GM12874 (cell line): ENCODE measurements around the gene DCXR.
A peak's percentile ranks its signal among the peaks of the same experiment; 100 is the strongest.

Experiments used
- TF ChIP-seq, protein P1 (sequence below): IDR thresholded peaks from 2 replicates; pipeline ENCODE4 v1.5.1; 2011; ENCODE audit warnings: low read depth, mild to moderate bottlenecking, control low read depth, low read length, moderate library complexity; ENCODE audit not compliant: insufficient read depth

The DCXR gene

GRCh38 chr17:82020572-82021106 lies 16.9 kb downstream of the DCXR start:
- TF ChIP-seq, protein P1, sequence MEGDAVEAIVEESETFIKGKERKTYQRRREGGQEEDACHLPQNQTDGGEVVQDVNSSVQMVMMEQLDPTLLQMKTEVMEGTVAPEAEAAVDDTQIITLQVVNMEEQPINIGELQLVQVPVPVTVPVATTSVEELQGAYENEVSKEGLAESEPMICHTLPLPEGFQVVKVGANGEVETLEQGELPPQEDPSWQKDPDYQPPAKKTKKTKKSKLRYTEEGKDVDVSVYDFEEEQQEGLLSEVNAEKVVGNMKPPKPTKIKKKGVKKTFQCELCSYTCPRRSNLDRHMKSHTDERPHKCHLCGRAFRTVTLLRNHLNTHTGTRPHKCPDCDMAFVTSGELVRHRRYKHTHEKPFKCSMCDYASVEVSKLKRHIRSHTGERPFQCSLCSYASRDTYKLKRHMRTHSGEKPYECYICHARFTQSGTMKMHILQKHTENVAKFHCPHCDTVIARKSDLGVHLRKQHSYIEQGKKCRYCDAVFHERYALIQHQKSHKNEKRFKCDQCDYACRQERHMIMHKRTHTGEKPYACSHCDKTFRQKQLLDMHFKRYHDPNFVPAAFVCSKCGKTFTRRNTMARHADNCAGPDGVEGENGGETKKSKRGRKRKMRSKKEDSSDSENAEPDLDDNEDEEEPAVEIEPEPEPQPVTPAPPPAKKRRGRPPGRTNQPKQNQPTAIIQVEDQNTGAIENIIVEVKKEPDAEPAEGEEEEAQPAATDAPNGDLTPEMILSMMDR = no peak

DNA sequence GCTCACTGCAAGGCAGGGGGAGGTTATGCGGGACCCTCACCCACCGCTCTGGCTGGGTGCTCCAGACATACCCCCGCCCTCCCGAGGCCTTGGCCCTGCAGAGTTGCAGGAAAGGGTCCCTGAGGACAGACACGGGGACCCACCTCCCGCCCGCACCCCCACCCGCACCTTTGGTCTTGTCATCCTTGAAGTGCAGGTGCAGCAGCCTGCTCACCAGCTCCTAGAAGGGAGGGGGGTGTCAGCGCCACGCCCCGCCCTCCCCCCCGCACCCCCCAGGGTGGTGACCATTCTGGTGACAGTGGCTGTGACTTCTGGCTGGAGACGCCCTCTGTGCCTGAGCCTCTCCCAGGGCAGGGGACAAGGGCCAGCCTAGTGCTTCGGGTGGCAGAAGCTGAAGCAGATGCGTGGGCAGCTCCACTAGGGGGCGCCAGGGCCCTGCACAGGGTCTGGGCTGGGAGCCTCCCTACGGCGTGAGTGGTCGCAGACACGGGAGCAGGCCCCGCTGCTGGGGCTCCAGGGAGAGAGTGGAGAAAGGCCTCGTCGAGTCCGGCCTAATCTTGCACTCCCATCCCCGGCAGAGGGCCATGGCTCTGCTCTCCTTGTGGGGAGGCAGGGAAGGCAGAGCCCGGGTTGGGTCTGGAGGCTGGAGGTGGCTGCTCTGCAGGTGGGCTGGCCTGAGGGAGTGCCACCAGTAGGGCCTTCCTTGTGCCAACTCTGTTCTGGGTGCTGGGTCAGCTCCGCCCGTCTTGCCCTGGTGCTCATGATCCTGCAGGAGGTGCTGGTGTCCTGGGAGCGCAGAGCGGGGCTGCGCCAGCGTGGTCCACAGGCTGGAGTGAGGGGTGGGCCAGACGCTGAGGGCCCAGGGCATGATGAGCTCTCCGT lies 17.6 kb downstream of the DCXR start:
- TF ChIP-seq, protein P1 = peak; percentile 94

- TF ChIP-seq, protein P1 = no peak
Observed at GRCh38 chr17:82018989-82019689, 18.4 kb downstream of the DCXR start.

DNA sequence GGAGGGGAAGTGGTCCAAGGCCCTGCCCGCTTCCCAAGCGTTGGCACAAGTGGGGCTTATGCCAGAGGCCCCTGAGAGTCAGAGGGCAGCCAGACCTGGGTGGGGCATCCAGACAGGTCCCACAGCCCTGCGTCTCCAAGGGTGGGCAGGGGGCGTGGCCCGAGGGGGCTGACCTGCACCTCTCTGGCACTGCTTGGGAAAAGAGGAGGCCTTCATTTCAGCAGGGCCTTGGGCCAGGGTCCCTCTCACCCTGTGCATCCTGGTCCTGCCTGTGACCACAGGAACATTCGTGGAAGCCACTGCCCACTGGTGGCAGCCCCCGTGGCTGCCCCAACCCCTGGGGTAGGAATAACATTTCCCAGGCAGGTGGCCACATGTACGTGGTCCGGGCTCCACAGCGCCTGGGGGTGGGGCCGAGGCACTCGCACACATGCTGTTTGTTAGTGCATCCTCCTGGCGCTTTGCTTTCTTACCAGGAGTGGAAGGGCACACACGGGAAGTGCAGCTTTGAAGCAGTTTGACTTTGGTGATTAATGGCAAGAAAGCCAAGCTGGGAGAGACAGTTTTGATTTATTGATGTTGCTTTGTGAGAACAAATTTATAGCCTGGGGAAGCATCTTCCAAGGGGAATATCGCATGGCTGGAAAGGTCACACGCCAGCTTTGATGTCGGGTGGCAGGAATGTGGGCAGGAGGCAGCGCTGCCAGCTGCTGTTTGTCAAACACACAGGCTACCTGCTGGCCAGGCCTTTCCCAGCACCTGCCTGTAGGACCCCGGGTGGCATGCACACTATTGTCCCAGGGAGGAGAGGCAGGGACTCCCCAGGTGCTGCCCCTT lies 19.1 kb downstream of the DCXR start:
- TF ChIP-seq, protein P1 = no peak

DNA sequence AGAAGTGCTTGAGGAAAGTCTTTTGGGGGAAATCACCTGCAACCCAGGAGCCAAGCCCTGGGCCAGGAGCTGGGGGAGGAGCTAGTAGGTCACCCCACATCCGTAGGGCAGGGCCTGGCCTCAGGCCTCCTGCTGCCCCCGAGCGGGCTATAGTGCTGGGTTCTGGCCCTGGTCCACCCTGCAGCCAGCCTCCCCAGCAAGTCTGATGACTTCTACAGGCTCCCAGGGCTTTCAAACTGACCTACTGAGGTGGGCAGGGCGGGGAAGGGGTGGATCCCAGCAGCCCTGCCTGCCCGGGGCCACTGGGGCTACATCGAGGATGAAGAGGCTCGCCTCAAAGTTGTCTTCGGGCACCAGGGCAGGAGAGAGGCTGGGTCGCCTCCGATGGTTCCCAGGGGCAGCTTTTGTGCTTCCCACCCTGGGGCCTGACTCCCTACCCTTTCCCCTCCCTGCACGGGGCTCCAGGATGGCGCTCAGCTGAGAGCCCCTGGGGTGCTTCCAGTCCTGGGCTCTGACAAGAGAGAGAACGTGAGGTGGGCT lies 19.8 kb downstream of the DCXR start:
- TF ChIP-seq, protein P1 = no peak

- TF ChIP-seq, protein P1 = no peak
Observed at GRCh38 chr17:82016875-82017459, 20.5 kb downstream of the DCXR start.
